Ovary (tissue), 9 donors: ENCODE data around the gene LEMD1. TPM values are rescaled to one million over a fixed set of nuclear protein-coding genes. Genes with fewer than 3 reads are reported as not detected.

Source experiments
- DNase-seq, 5 donors: peaks; one replicate each; pipeline ENCODE4 v3.0.0-alpha.2; 2019 to 2020
- H3K27ac ChIP-seq, 2 donors: fragments of 200-600 bp; one replicate each; pipeline versions ENCODE4 v1.5.1 to v1.8.0; 2019 to 2022
- H3K27me3 ChIP-seq: fragments of 200-600 bp; one replicate; pipeline ENCODE4 v1.8.0; 2022
- H3K36me3 ChIP-seq: fragments of 200-600 bp; sonication (generic); one replicate; pipeline ENCODE4 v1.5.1; 2019
- H3K4me1 ChIP-seq: one replicate; pipeline ENCODE4 v1.8.1; 2013; ENCODE audit warnings: mild to moderate bottlenecking, moderate library complexity; ENCODE audit not compliant: insufficient read depth
- H3K4me3 ChIP-seq: fragments of 200-600 bp; sonication (generic); one replicate; pipeline ENCODE4 v1.5.1; 2017
- H3K9me3 ChIP-seq, 2 donors: fragments of 200-600 bp in 1 of 2; sonication (generic) in 1 of 2; one replicate each; pipeline versions ENCODE4 v1.5.1 to v1.8.1; 2013 to 2019; ENCODE audit warnings: mild to moderate bottlenecking in 1 of 2, moderate library complexity in 1 of 2
- EP300 ChIP-seq: sonication (generic); formaldehyde crosslinking; IDR thresholded peaks from one replicate; pipeline ENCODE4 v1.6.1; 2017; ENCODE audit warnings: antibody characterized with exemption
- POLR2A ChIP-seq: fragments of 450-650 bp; IDR thresholded peaks from one replicate; pipeline ENCODE4 v1.6.1; 2017; ENCODE audit warnings: antibody characterized with exemption, mild to moderate bottlenecking, moderate library complexity
- WGBS, 3 donors: extraction: QIAGEN DNeasy Blood & Tissue Kit in 1 of 3; methylation state at CpG; one replicate each; pipeline versions ENCODE4 v1.1.5 to v1.1.7; 2013 to 2017; 5-methylcytosine and 5-hydroxymethylcytosine counted together
- intact Hi-C, 4 donors: fragments of 100-400 bp; cut with DNase I; formaldehyde crosslinking; loops; one replicate each; pipeline versions ENCODE4 v1.11.0 to v1.15.1; 2022 to 2023
- polyA plus RNA-seq, 2 donors: library from polyadenylated mRNA; stranded (reverse); fragments of 200-250 nt in 1 of 2; fragments of 350-450 nt in 1 of 2; fragmentation: Illumina TruSeq in 1 of 2; extraction: RNeasy Lipid Tissue Mini Kit (QIAGEN cat#74804) in 1 of 2; gene quantifications; one replicate each; pipeline ENCODE4 v1.2.3, GENCODE V29; 2013 to 2014
- total RNA-seq, 7 donors: library from RNA; depleted of rRNA in 2 of 7; stranded (reverse); fragments of >200 nt in 2 of 7; fragmentation: NEBNext Ultra II Directional in 3 of 7; extraction: Animal tissue kit (Norgen Biotek cat#: 25700) in 3 of 7; gene quantifications; one replicate each; pipeline versions ENCODE4 v1.1.0 to v1.2.4, GENCODE V29; 2016 to 2023
- TF ChIP-seq, protein P1 (sequence below), 3 donors: fragments of 450-650 bp in 2 of 3; fragments of 200-600 bp in 1 of 3; IDR thresholded peaks; one replicate each; pipeline versions ENCODE4 v1.5.1 to v1.8.0; 2016 to 2022; ENCODE audit warnings: antibody characterized with exemption in 3 of 3, mild to moderate bottlenecking in 1 of 3
- donor health status: DM: no; HTN: no; CAD: no; lungs with moderate emphysema.
- donor health status: DM: no; HTN: no; CAD: no.
- donor health status: Bipolar disorder and iron deficiency.
- donor health status: DM: yes; HTN: yes; CAD: no.
- donor health status: DM: no; HTN: no; CAD: no.
- donor health status: DM: yes; HTN: yes; CAD: no.

LEMD1 gene
- total and polyA plus RNA-seq, 9 donors, result 0.43 to 7.0 (median 0.97) TPM; not detected in 1

DNA sequence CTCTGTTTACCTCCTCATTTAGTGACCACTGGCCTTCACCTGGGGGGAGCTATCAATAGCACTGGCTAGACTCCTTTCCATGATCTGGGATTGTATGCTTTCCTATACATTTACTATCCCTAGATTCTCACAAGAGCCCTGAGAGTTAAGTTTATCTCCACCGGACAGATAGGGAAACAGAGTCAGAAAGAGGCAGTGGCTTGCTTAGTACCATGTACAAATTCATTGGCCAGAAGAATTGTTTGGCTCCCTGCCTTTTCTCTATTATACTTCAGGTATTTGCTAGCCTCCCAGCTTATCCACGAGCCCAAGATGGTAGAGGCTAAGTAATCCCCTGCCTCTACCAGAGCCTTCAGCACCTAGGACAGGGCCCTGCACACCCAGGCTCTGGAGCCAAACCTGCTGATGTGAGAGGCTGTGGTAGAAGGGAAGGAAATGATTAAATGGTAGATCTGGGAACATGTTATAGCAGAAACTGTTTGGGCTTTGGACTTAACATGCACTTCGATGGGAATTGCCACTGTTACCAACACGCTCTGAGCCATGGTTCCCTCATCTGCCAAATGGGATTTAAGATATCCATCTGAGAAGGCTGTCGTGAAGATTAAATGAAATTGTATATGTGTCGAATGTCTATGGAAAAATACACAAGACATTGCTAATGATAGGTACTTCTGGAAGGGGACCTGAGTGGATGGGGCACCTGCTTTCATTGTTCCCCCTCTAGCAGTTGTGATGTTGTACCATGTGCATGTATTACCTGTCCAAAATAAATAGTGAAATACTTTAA, 37.1 kb upstream of the LEMD1 start:
- TF ChIP-seq POLR2A (no peak), EP300 (no peak)
- TF ChIP-seq, protein P1, sequence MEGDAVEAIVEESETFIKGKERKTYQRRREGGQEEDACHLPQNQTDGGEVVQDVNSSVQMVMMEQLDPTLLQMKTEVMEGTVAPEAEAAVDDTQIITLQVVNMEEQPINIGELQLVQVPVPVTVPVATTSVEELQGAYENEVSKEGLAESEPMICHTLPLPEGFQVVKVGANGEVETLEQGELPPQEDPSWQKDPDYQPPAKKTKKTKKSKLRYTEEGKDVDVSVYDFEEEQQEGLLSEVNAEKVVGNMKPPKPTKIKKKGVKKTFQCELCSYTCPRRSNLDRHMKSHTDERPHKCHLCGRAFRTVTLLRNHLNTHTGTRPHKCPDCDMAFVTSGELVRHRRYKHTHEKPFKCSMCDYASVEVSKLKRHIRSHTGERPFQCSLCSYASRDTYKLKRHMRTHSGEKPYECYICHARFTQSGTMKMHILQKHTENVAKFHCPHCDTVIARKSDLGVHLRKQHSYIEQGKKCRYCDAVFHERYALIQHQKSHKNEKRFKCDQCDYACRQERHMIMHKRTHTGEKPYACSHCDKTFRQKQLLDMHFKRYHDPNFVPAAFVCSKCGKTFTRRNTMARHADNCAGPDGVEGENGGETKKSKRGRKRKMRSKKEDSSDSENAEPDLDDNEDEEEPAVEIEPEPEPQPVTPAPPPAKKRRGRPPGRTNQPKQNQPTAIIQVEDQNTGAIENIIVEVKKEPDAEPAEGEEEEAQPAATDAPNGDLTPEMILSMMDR (IDR thresholded peaks at IDR 0.05), result no peak
- H3K27ac ChIP-seq, result no peak overlapping the region
- H3K4me3 ChIP-seq, result no peak overlapping the region
- H3K27me3 ChIP-seq, result peaks cover 5% of the 10 kb centered on the region
- WGBS, 3 donors, result 43 to 59% (median 57%) methylated on average over 6 of the region's 6 CpGs
- intact Hi-C loops, result no loop called here
- no peaks in the 10 kb centered on the region for H3K36me3 ChIP-seq
- peaks cover 3% of the 10 kb centered on the region for H3K4me1 ChIP-seq
- H3K9me3 ChIP-seq, result no peaks in the 10 kb centered on the region
- peak in 2 of 5 donors; percentile 51 to 63 for DNase-seq

DNA sequence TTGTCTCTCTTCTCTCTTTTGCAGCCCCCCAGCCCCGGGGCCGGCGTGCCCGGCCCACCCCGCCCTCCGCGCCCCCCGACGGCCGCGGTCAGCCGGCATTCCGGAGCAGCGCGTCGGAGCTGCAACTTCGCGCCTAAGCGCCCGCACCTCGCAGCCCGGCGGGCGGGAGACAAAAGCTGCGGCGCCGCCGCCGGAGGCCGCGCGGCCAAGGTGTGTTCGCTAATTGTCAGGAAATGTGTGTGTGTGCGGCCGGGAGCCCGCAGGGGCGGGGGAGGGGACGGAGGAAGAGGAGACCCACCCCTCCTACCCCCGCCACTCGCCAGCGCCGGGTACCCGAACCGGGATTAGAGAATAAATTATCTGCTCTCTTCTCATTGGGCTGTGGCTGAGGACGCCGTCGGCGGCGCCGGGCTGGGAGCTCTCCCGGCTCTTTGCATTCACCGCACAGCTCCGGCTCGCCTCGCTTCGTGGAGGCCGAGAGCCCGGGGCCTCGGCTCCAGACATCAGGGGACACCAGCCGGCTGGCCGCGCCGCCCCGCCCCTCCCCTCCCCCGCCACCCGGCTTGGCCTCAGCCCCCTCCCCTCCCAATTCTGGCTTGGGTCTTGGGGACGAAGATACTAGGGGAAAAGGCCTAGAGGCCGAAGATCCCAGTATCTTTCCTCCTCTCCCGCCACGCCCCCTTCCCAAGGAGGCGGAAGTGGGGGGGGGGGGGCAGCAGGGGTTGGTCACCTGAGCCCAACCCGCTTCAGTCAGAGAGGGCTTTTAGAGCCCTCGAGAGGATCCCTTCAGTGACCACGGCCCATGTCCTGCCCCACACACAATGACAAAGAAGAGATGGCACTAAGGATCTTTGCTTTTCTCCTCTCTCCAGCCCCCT, 35.3 kb upstream of the LEMD1 start:
- Histone ChIP-seq H3K9me3 (no peaks in the 10 kb centered on the region), H3K4me1 (peaks cover 3% of the 10 kb centered on the region), H3K27ac (no peak overlapping the region), H3K27me3 (peaks cover 5% of the 10 kb centered on the region), H3K36me3 (no peaks in the 10 kb centered on the region), H3K4me3 (no peak overlapping the region)
- peak in 1 of 5 donors; percentile 28 for DNase-seq
- TF ChIP-seq, protein P1 (IDR thresholded peaks at IDR 0.05), result no peak
- TF ChIP-seq EP300 (no peak), POLR2A (no peak)
- WGBS, 3 donors, result 2 to 5% (median 4%) methylated on average over 54 to 74 of the region's 74 CpGs
- intact Hi-C loops, result no loop called here

DNA sequence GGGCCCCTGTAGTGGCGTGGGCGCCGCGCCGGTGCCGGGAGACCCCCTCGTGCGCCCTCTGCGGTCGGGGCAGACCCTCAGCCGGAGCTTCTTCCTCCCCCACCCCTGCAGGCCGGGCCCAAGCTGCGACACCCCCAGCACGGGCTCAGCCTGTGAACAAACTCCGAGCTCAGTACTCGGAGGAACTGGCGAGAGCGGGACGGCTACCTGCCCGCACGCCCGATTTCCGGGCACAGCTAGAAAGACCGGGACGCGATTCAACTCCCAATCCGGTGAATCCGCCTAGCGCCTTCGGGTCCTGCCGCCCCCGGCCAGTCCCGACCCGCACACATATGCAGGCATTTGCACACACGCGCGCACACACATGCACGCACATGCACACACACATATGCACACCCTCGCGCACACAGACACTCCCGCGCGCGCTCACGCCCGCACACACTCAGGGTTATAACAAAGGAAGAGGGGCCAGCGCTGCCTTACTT, 34.6 kb upstream of the LEMD1 start:
- peaks cover 5% of the 10 kb centered on the region for H3K27me3 ChIP-seq
- H3K9me3 ChIP-seq, result no peaks in the 10 kb centered on the region
- peaks cover 3% of the 10 kb centered on the region for H3K4me1 ChIP-seq
- no peak overlapping the region for H3K27ac ChIP-seq
- H3K4me3 ChIP-seq, result no peak overlapping the region
- DNase-seq, result no peak
- TF ChIP-seq, protein P1 (IDR thresholded peaks at IDR 0.05), result no peak
- TF ChIP-seq POLR2A (no peak), EP300 (no peak)
- H3K36me3 ChIP-seq, result no peaks in the 10 kb centered on the region
- WGBS, 3 donors, result 0 to 2% (median 1%) methylated on average over 33 to 47 of the region's 47 CpGs
- intact Hi-C loops, result no loop called here

DNA sequence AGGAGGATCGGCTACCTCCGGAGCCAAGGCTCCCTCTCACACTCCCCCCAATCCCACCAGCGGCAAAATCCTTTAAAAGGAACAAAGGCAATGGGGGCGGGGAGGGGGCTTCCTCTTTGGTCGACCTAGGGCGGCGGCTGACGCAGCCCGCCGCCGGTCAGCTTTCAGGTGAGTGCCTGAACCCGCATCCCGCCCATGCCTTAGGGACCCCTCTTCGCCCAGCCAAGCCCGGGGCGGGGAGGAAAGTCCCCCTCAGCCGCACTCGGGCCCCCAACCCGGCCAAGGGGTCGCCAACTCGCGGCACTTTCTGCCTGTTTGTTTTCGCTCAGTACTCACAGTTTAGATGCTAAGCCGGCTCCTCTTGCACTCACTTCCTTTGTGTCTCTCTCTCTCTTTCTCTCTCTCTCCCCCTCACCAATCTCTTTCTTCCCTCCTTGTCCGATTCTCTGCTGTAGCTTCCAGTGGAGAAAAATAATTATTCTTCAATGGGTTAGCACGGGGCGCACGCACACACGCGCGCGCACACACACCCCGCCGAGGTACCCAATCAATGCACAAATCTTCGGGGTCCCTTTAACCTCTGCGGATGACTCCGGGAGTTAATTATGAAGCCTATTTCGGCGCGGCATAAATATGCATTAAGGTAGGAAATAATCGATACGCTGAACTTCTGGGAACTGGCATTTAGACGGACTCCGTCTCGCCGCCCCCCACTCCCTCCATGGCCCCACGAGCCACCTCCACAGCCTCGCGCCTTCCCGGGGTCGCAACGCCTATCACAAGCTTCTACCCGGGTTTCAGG, 33.9 kb upstream of the LEMD1 start, which contains the start of gene BLACAT1:
Gene BLACAT1, minus strand, starts transcription at position 465 of the 802 bp plus-strand sequence.
- no peak within 1 kb of the TSS for H3K4me3 ChIP-seq
- DNase-seq, result no peak
- peaks cover 5% of the 10 kb centered on the region for H3K27me3 ChIP-seq
- intact Hi-C loops, result no loop called here
- WGBS, 3 donors, result 3 to 5% (median 4%) methylated on average over 53 of the region's 53 CpGs
- no peak within 1 kb of the TSS for H3K27ac ChIP-seq
- H3K4me1 ChIP-seq, result peaks cover 3% of the 10 kb centered on the region
- no peaks in the 10 kb centered on the region for H3K36me3 ChIP-seq
- no peaks in the 10 kb centered on the region for H3K9me3 ChIP-seq
- TF ChIP-seq EP300, result no peak
- TF ChIP-seq POLR2A, result no peak
- TF ChIP-seq, protein P1 (IDR thresholded peaks at IDR 0.05), result no peak
